Cardiac fibroblast (primary cell): ENCODE data around the gene EBNA1BP2.
"Not testable (repeated sequence)": the region's sequence is repeated elsewhere in the genome, so short reads cannot be mapped to it uniquely, and the experiment has no call there.

Source experiments
- DNase-seq, 2 donors: peaks; one replicate each; pipeline versions ENCODE4 v3.0.0 to v3.0.0-alpha.2; 2010; ENCODE audit warnings: low read depth in 2 of 2
- H3K4me3 ChIP-seq, 2 donors: replicated peaks in 1 of 2; 1 replicate in 1 of 2; 2 replicates in 1 of 2; pipeline ENCODE4 v1.5.1; 2011; ENCODE audit warnings: low read depth in 2 of 2, low read length in 2 of 2, mild to moderate bottlenecking in 2 of 2, moderate library complexity in 1 of 2
- TF ChIP-seq, protein P1 (sequence below): IDR thresholded peaks from one replicate; pipeline ENCODE4 v1.5.1; 2011; ENCODE audit warnings: low read depth, mild to moderate bottlenecking, low read length, inconsistent platforms

EBNA1BP2 gene

GRCh38 chr1:43149889-43150288 lies 22.2 kb downstream of the EBNA1BP2 start:
- TF ChIP-seq, protein P1, sequence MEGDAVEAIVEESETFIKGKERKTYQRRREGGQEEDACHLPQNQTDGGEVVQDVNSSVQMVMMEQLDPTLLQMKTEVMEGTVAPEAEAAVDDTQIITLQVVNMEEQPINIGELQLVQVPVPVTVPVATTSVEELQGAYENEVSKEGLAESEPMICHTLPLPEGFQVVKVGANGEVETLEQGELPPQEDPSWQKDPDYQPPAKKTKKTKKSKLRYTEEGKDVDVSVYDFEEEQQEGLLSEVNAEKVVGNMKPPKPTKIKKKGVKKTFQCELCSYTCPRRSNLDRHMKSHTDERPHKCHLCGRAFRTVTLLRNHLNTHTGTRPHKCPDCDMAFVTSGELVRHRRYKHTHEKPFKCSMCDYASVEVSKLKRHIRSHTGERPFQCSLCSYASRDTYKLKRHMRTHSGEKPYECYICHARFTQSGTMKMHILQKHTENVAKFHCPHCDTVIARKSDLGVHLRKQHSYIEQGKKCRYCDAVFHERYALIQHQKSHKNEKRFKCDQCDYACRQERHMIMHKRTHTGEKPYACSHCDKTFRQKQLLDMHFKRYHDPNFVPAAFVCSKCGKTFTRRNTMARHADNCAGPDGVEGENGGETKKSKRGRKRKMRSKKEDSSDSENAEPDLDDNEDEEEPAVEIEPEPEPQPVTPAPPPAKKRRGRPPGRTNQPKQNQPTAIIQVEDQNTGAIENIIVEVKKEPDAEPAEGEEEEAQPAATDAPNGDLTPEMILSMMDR: no peak
- H3K4me3 ChIP-seq: no peak overlapping the region
- no peak for DNase-seq

DNA sequence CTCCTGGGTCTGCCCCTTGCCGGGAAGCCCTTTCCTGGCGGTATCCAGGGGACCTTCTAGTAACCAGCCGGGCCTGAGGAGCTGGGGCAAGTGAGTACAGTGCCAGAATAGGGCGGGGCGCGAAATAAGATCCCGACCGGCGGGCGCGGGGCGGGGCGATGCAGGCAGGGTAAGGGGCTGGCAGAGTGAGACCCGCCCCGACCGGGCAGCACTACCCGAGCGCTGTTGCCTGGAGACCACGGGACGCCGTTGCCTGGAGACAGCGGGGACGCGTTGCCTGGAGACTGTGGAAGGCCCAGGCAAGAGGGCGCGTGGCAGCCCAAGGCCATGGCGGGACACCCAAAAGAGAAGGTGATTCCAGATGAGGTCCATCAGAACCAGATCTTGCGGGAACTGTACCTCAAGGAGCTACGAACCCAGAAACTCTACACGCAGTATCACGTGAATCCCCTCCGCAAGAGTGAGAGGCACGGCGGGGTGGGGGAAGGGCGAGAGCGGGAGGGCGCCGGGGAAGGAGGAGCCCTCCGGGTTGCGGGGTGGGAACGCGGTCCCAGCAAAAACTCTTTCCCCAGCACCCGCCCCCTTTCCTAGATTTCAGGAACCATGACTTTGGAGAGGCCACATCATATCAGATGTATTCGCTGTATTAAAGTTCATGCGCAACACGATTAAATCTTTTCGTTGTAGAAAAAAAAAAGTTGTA lies 24.3 kb downstream of the EBNA1BP2 start:
- peak; percentile 54 to 76 for DNase-seq
- H3K4me3 ChIP-seq: peak overlapping the region; percentile 50 to 55
- TF ChIP-seq, protein P1: no peak

DNA sequence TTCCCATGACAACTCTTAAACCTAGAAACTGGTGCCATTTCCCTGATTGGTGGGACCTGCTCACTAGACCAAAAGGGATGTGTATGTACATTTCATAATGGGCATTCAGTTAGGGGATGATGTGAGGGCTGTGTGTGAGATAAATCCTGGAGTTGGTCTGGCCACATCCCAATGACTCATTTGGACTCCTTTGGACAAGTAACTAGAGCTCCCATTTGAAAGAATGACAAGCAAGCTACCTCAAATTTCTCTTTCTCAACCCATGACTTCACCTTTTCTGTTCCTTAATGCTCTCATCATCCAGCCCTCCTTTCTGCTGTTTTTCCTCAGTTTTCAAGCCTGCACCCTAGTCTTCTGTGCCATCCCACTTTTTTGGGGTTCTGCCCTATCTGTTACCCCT lies 27.9 kb downstream of the EBNA1BP2 start:
- H3K4me3 ChIP-seq: no peak overlapping the region
- peak; percentile 29 to 41 for DNase-seq
- TF ChIP-seq, protein P1: no peak

DNA sequence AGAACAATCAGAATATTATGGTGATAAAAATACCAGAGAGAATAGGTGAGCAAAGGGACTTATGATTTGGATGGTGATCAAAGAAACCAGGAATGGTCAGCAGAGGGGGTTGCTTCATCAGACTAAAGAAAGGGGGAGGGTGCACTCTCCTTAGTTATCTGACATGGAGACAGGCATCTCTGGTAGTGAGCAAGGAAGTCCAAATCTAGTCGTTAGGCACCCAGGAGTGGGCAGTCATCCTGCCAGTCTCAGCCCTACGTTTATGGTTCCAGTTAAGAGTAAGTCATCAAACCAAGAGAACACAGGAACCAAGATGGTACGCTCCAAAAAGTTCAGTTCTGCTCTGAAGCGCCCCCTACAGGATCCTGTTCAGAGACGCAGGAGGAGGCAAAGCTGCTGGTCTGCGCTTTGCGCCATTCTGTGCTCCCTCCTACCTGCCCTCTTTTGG lies 28.6 kb downstream of the EBNA1BP2 start:
- peak in 1 of 2 donors; percentile 22 for DNase-seq
- H3K4me3 ChIP-seq: no peak overlapping the region
- TF ChIP-seq, protein P1: peak; percentile 32

DNA sequence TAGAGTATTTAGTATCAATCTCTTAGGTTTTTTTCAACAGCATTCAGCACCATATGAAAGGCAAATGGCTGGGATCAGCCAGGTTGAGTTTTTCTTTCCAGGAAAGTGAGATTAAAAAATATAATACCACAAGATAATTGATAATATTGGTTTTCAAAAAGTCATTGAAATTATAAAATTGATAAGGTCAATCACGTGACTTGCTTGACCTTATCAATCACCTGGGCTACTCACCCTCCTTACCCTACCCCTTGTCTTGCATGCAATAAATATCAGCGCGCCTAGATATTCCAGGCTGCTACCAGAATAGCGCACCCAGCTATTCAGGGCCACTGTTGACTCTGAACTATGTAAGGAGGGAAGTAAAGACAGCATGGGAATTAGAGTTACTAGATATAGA lies 31.5 kb downstream of the EBNA1BP2 start:
- TF ChIP-seq, protein P1: no peak
- DNase-seq: no peak
- H3K4me3 ChIP-seq: no peak overlapping the region

GRCh38 chr1:43140010-43140409 lies 32.1 kb downstream of the EBNA1BP2 start:
- H3K4me3 ChIP-seq: no peak overlapping the region

DNA sequence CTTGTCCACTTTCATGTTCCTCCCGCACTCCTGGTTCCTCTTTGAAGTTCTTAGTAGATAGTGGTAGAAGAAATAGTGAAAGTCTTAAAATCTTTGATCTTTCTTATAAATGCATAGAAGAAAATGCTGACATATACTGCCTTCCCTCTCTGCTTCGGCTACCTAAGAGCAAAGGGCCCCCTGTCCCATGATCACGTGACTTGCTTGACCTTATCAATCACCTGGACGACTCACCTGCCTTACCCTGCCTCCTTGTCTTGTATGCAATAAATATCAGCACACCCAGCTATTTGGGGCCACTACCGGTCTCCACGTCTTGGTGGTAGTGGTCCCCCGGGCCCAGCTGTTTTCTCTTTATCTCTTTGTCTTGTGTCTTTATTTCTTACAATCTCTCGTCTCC lies 32.8 kb downstream of the EBNA1BP2 start:
- DNase-seq, H3K4me3 ChIP-seq: not testable (repeated sequence)

More at GRCh38 chr1:43140010-43140409, 32.1 kb downstream of the EBNA1BP2 start:
- TF ChIP-seq, protein P1: no peak
- no peak for DNase-seq
